ENCODE measurements around the gene SULT1A2.
"Not testable (repeated sequence)": the region's sequence is repeated elsewhere in the genome, so short reads cannot be mapped to it uniquely, and the experiment has no call there.

Gene SULT1A2

GRCh38 chr16:28562199-28562598 is 34.7 kb downstream of the SULT1A2 start:
- DNase-seq (ENCODE audit: insufficient read length, low spot score) (no peak), FAIRE-seq (no peak)

- FAIRE-seq (no peak), DNase-seq (ENCODE audit: insufficient read length, low spot score) (no peak)
Observed at GRCh38 chr16:28561557-28562187, 35.2 kb downstream of the SULT1A2 start.

- FAIRE-seq, result no peak
Observed at GRCh38 chr16:28558456-28558855, 38.4 kb downstream of the SULT1A2 start.

GRCh38 chr16:28556914-28557320 is 39.9 kb downstream of the SULT1A2 start:
- no peak for DNase-seq (ENCODE audit: insufficient read length, low spot score)
- FAIRE-seq, result no peak

More at GRCh38 chr16:28558456-28558855, 38.4 kb downstream of the SULT1A2 start:
- DNase-seq (ENCODE audit: insufficient read length, low spot score), result no peak

GRCh38 chr16:28555561-28555960 is 41.3 kb downstream of the SULT1A2 start:
- DNase-seq (ENCODE audit: insufficient read length, low spot score) (no peak), FAIRE-seq (peak; percentile 33)

GRCh38 chr16:28554634-28555423 is 42.0 kb downstream of the SULT1A2 start:
- FAIRE-seq (no peak), DNase-seq (ENCODE audit: insufficient read length, low spot score) (no peak)

- DNase-seq (ENCODE audit: insufficient read length, low spot score) (peak; percentile 85), FAIRE-seq (peak; percentile 92)
Observed at GRCh38 chr16:28553776-28554633, 42.8 kb downstream of the SULT1A2 start, which contains the start of gene SGF29. TSS of gene SGF29 (plus strand) at chr16:28553920. CDS start at chr16:28581070, 27,150 bp downstream.

GRCh38 chr16:28549301-28549899 is 47.5 kb downstream of the SULT1A2 start:
- no peak for FAIRE-seq

GRCh38 chr16:28548306-28548802 is 48.5 kb downstream of the SULT1A2 start:
- no peak for DNase-seq (ENCODE audit: insufficient read length, low spot score)
- no peak for FAIRE-seq

More at GRCh38 chr16:28549301-28549899, 47.5 kb downstream of the SULT1A2 start:
- DNase-seq (ENCODE audit: insufficient read length, low spot score), result no peak

- FAIRE-seq, result no peak
- DNase-seq (ENCODE audit: insufficient read length, low spot score), result no peak
Observed at GRCh38 chr16:28546626-28547025, 50.2 kb downstream of the SULT1A2 start.

- not testable (repeated sequence) for DNase-seq (ENCODE audit: insufficient read length, low spot score); FAIRE-seq
Observed at GRCh38 chr16:28545964-28546363, 50.9 kb downstream of the SULT1A2 start.

GRCh38 chr16:28544998-28545397 is 51.9 kb downstream of the SULT1A2 start:
- DNase-seq (ENCODE audit: insufficient read length, low spot score), result no peak
- FAIRE-seq, result no peak

- FAIRE-seq (no peak), DNase-seq (ENCODE audit: insufficient read length, low spot score) (no peak)
Observed at GRCh38 chr16:28543072-28543471, 53.8 kb downstream of the SULT1A2 start.

GRCh38 chr16:28542646-28543045 is 54.2 kb downstream of the SULT1A2 start:
- no peak for FAIRE-seq
- no peak for DNase-seq (ENCODE audit: insufficient read length, low spot score)

All from GM19239 (cell line).